ENCODE data around the gene VPS54. TPM values are rescaled to one million over a fixed set of nuclear protein-coding genes. Genes with fewer than 3 reads are reported as not detected.

The VPS54 gene
- total and polyA plus RNA-seq, 9 of the 15 experiments (the other 6 are each of a cell fraction or from before 2014, with no cell fraction given) = 4.9 to 23.2 (median 13.2) TPM

- BruUV-seq (replicated peaks) = no TSS peak
- no peaks in the 10 kb centered on the region for H3K9me1 ChIP-seq (ENCODE audit: control insufficient read depth, insufficient read depth, low read length)
- no peak for DNase-seq (ENCODE audit: extremely low read depth in 1 of 4, low spot score in 3 of 4)
- no peak overlapping the region for H3K4me3 ChIP-seq
- H4K20me1 ChIP-seq (replicated peaks; ENCODE audit: control insufficient read depth, insufficient read depth, low read length) = no peaks in the 10 kb centered on the region
- H3K4me1 ChIP-seq (replicated peaks in 1 of 2; ENCODE audit: control insufficient read depth in 2 of 2, insufficient read depth in 2 of 2, low read length in 2 of 2) = peaks cover 8 to 13% of the 10 kb centered on the region in 2 experiments; a peak in 4 of 5 replicates
- peak overlapping the region; percentile 60 for H2AFZ ChIP-seq (ENCODE audit: low read depth, low read length)
- WGBS (ENCODE audit: insufficient coverage, low coverage, missing lambda C conversion rate) = 22% methylated on average over 4 of the region's 4 CpGs
- no peak overlapping the region for H3K9ac ChIP-seq (ENCODE audit: insufficient read depth in 1 of 2, low read depth in 2 of 2, low read length in 2 of 2)
- H3K4me2 ChIP-seq (ENCODE audit: insufficient read depth, low read length) = no peak overlapping the region
- POLR2A ChIA-PET = interaction anchor here (0.6 to 1.6 kb wide), 2 partner anchors 9 to 170 kb away, joined by 3 read pairs; no protein-coding TSS in a partner anchor
- intact Hi-C loops (cut with micrococcal nuclease) = no loop called here
- no peaks in the 10 kb centered on the region; the same call in 2 of the 3 replicates for H3K36me3 ChIP-seq (ENCODE audit: control insufficient read depth, insufficient read depth, low read length)
- ATAC-seq = peak; percentile 18; the same call in 1 of the 3 replicates
- peak; percentile 44 for FAIRE-seq
- H3K27me3 ChIP-seq (ENCODE audit: control insufficient read depth in 2 of 2, insufficient read depth in 2 of 2, low read length in 2 of 2) = no peaks in the 10 kb centered on the region
- CTCF ChIA-PET (ENCODE audit: low intra/inter-chr PET ratio) = no interaction called here
- H3K79me2 ChIP-seq (ENCODE audit: control insufficient read depth, insufficient read depth, low read length) = peaks cover 11% of the 10 kb centered on the region
- no peak overlapping the region for H3K27ac ChIP-seq (ENCODE audit: extremely low read depth, low read depth, low read length)
- no peaks in the 10 kb centered on the region for H3K9me3 ChIP-seq (replicated peaks; ENCODE audit: control insufficient read depth, insufficient read depth, low read depth, low read length)
- in situ Hi-C loops (cut with MboI) = no loop called here
- TF ChIP-seq MAFF (IDR thresholded peaks at IDR 0.05; ENCODE audit: low read length) (peak; percentile 13; the same call in 1 of the 2 replicates), NONO (IDR thresholded peaks at IDR 0.05; ENCODE audit: low read depth in 2 of 2, low read length in 1 of 2) (no peak), MAFG (tag; conservative IDR thresholded peaks at IDR 0.05) (0 out of 2 replicates have a peak, but pooled peaks have one; percentile 22), MED1 (CRISPR knock-in tag; IDR thresholded peaks at IDR 0.05; ENCODE audit: borderline replicate concordance) (no peak), HCFC1 (IDR thresholded peaks at IDR 0.05; ENCODE audit: low read depth, low read length) (no peak), KHSRP (IDR thresholded peaks at IDR 0.05) (no peak), POLR2A (conservative IDR thresholded peaks at IDR 0.05) (no peak), ZNF561 (CRISPR knock-in tag; conservative IDR thresholded peaks at IDR 0.05) (no peak), ZNF655 (CRISPR knock-in tag; IDR thresholded peaks at IDR 0.05) (no peak), BHLHE40 (IDR thresholded peaks at IDR 0.05; ENCODE audit: low read length) (no peak), ZBED1 (IDR thresholded peaks at IDR 0.05) (no peak), SMAD2 (IDR thresholded peaks at IDR 0.05; ENCODE audit: low read depth, low read length) (no peak), NRF1 (conservative IDR thresholded peaks at IDR 0.05 in 1 of 2, IDR thresholded peaks at IDR 0.05 in 1 of 2) (no peak), FOXA3 (CRISPR knock-in tag; conservative IDR thresholded peaks at IDR 0.05 in 1 of 2, IDR thresholded peaks at IDR 0.05 in 1 of 2) (no peak), TEAD2 (tag; IDR thresholded peaks at IDR 0.05) (no peak), ZKSCAN1 (IDR thresholded peaks at IDR 0.05; ENCODE audit: low read depth, low read length) (no peak), C11orf30 (IDR thresholded peaks at IDR 0.05; ENCODE audit: low read depth) (peak; percentile 42), TAF1 (IDR thresholded peaks at IDR 0.05; ENCODE audit: control insufficient read depth, extremely low read depth, insufficient read depth, low read length, severe bottlenecking) (no peak), SRSF9 (IDR thresholded peaks at IDR 0.05; ENCODE audit: borderline replicate concordance, low read depth, low read length) (no peak)
- TF ChIP-seq, protein P1, sequence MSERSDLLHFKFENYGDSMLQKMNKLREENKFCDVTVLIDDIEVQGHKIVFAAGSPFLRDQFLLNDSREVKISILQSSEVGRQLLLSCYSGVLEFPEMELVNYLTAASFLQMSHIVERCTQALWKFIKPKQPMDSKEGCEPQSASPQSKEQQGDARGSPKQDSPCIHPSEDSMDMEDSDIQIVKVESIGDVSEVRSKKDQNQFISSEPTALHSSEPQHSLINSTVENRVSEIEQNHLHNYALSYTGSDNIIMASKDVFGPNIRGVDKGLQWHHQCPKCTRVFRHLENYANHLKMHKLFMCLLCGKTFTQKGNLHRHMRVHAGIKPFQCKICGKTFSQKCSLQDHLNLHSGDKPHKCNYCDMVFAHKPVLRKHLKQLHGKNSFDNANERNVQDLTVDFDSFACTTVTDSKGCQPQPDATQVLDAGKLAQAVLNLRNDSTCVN (CRISPR knock-in tag; IDR thresholded peaks at IDR 0.05) = no peak
- TF ChIP-seq, protein P2, sequence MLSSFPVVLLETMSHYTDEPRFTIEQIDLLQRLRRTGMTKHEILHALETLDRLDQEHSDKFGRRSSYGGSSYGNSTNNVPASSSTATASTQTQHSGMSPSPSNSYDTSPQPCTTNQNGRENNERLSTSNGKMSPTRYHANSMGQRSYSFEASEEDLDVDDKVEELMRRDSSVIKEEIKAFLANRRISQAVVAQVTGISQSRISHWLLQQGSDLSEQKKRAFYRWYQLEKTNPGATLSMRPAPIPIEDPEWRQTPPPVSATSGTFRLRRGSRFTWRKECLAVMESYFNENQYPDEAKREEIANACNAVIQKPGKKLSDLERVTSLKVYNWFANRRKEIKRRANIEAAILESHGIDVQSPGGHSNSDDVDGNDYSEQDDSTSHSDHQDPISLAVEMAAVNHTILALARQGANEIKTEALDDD (IDR thresholded peaks at IDR 0.05) = no peak
Measured at GRCh38 chr2:64023485-64024258, 4.4 kb upstream of the VPS54 start.

Data from K562 (cell line).